COLO829 (cell line): Measurements from ENCODE around the gene ANKRD16.
A peak's percentile ranks its signal among the peaks of the same experiment; 100 is the strongest.
"Not testable (repeated sequence)": the region's sequence is repeated elsewhere in the genome, so short reads cannot be mapped to it uniquely, and the experiment has no call there.

Source experiments
- DNase-seq: peaks from one replicate; pipeline ENCODE4 v3.0.0; 2012; ENCODE audit warnings: low spot score

ANKRD16 gene

DNA sequence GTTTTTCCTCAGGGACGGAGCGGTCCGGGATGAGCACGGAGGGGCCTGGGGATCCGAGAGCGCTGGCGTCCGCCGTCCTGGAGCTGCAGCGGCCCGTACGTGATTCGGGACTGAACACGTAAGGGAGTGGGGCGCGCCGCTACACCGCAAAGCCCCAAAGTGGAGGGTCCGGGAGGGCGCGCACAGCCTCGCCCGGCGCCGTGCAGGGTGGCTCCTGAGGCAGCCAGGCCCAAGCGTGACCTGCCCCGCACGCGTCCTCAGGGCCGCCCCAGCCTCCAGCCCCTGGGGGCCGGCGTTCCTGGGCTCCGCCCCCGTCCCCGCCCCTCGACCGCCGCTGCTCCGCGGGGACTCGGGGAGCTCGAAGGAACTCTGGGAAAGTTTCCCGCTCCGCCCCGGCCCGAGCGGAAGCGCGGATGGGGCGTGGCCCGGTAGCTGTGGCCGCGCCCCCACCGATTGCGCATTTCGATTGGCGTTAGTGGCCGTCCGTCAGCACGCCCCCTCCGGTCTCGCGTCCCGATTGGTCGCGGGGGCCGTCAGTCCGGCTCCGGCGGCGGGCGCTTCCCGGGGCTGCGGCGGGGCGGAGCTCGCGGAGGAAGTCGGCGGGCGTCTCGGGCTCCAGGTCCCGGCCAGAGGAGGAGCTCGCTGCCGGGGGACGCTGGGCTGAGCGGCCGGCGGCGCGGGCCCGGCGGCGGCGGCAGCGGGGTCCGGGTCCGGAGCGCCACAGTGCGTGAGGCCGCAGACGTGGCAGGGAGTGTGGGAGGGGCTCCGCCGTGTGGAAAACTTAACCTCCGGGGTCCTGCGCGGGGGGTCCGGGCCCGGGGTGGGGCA lies at the start of gene ANKRD16, which contains the start of gene FBH1:
Gene ANKRD16 (minus strand): TSS at position 270 of the 828 bp plus-strand sequence. CDS start 539 bp downstream, outside the sequence.
Gene FBH1 (plus strand): TSS at position 620 of the 828 bp plus-strand sequence. CDS start 103 bp downstream, at position 723.
- DNase-seq: peak; percentile 89

DNA sequence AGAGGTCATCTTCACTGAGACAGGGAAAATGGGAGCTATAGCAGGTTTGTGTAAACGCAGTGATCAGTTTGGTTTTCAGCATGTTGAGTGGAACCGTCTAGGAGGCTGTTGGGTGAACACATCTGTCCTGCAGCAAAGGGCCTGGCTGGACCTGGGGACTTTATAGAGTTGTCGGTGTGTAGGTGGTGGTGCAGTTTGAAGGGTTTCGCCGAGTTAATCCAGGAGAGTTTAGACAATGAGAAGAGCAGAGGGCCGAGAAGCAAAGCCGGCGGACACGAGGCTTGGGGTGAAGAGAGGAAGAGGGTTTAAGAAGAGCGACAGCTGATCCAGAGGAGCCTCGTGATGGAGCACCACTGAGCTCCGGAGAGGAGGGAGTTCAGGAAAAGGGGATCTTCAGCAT lies 48.6 kb upstream of the ANKRD16 start:
- no peak for DNase-seq

DNA sequence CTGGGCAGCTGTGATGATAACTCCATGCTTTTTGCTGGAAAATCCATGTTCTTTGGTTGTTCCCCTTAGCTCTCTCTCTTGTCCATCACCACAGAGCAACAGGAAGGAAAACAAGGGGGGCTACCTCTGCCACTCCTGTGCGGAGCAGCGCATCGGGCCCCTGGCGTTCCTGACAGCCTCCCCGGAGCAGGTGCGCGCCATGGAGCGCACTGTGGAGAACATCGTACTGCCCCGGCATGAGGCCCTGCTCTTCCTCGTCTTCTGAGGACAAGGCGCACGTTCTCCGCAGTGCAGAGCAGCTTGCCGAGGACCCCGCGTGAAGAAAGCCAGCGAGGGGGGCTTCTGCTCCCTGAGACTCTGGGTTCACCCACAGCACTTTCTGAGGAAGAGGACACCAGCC lies 47.3 kb upstream of the ANKRD16 start:
- no peak for DNase-seq

GRCh38 chr10:5935628-5936027 lies 45.9 kb upstream of the ANKRD16 start:
- no peak for DNase-seq

DNA sequence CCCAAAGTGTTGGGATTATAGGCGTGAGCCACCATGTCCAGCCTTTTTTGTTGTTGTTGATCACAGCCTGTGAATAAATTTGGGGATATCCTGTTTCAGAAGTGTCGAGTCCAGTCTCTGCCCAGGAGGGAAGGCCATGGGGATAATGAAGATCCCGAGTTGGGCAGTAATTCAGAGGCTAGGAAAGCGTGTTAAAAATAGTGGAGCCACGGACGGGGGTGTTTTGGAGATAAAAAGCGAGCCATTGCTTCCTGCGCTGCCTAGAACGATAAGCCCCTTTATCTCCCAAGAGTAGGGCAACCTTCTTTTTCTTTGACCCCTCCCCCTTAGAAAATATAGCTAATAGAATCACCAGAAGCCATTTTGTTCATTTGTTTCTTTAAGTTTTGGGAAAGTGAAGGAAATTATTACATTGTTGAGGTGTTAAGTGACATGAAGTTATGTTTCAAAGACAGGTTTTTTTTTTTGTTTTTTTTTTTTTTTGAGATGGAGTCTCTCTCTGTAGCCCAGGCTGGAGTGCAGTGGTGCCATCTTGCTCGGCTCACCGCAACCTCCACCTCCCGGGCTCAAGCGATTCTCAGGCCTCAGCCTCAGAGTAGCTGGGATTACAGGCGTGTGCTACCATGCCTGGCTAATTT lies 44.3 kb upstream of the ANKRD16 start:
- DNase-seq: no peak

GRCh38 chr10:5932345-5932744 lies 42.7 kb upstream of the ANKRD16 start:
- no peak for DNase-seq

DNA sequence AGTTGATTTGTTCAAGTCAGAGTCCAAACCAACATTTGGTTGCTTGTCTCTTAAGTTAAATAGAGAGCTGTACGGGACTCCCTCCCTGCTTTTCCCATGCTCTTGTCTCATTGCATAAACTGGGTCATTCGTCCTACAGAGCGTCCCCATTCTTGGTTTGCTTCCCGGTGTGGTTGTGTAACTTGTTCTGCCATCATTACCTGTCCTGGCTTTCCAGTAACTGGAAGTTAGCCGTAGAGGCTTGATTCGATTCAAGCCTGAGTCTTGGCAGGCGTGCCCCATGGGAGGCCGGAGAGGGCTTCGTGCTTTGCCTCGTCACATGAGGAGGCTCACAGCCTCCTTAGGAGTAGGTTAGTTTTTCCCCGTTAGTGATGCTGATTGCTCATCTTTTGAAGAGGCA lies 40.6 kb upstream of the ANKRD16 start:
- DNase-seq: no peak

DNA sequence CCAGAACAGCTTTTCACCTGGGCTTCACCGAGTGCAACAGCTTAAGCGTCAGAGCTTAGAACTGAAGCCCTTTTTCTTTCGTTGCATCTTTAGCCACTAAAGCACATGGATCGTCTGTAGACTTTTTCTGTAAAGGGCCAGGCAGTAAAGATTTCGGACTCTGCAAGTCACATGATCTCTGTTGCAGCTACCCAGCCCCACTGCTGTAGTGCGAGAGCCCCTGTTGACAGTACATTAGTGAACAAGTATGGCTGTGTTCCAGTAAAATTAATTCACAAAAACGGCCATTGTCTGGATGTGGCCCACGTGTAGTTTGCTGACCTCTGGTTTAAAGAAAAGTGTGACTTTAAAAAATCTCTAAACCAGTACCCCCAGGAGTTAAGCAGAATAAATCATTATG lies 39.7 kb upstream of the ANKRD16 start:
- peak; percentile 31 for DNase-seq

GRCh38 chr10:5927306-5927705 lies 37.6 kb upstream of the ANKRD16 start:
- no peak for DNase-seq

DNA sequence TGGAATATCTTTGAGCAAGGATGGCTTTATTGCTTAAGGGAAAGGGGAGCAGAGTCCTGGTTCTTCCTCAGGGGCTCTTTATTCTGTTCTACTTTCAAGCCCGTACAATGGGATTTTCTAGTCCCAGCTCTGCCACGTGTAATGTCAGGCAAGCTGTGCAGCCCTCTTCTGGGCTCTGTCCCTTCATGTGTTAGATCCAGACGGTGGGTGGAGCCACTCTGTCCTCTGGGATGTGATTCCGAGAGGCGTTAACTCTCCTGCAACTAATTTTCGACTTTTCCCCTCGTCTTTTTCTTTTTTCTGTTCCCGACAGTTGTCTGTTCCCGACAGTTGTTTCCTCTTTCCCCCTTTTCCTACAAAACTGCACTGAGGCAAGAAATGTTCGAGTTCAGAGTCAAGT lies 35.2 kb upstream of the ANKRD16 start:
- DNase-seq: no peak

GRCh38 chr10:5921746-5922145 lies 32.1 kb upstream of the ANKRD16 start:
- DNase-seq: no peak

GRCh38 chr10:5919568-5919967 lies 29.9 kb upstream of the ANKRD16 start:
- DNase-seq: no peak

DNA sequence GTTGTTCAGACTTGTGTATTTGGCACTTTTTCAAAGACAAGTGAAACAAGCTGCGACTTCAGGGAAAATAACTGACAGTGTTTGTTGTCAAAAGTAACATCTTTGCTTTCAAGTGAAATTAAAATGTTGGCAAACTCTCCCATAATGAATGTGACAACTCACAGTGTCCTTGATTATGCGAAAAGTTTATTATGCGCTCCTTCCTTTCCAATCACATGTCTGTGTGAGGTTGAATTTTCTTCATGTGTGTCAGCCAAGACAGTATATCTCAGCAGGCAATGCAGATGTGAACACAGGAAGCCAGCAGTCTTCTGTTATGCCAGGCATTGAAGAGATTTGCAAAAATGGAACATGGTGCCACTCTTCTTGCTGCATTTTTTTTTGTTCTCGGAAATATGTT lies 29.1 kb upstream of the ANKRD16 start:
- DNase-seq: no peak

- no peak for DNase-seq
Observed at GRCh38 chr10:5917305-5917704, 27.6 kb upstream of the ANKRD16 start.

DNA sequence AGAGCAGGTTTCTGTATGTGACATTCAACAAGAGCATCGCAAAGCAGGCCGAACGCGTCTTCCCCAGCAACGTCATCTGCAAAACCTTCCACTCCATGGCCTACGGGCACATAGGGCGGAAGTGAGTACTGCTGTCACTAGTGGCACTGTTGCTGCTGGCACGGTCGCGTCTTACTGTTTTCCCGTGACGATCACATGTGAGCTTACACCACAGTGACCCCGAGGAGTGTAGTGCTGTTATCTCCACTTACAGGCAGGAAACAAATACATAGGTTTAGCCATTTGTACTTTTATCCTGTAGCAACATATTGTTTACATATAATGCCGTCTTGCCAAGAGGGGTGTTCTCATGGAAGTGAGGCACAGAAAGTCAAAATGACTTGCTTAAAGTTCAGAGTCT lies 25.8 kb upstream of the ANKRD16 start:
- no peak for DNase-seq

DNA sequence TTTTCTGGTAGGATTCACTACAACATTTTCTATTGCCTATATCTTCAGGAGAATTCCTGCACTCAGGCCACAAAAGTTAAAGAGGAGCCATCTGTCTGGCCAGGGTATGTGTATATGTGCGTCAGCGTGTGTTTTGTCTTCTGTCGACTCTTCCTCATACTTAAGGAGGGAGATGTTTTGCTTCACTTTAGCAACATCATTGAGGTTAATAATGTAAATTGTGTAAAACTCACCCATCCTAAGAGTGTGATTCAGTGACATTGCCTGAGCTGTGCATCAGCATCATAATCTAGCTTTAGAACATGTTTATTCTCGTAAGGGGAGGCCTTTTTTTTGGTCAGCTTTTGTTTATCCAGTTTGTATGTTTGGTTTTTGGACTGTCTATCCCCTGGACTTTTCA lies 24.0 kb upstream of the ANKRD16 start:
- DNase-seq: no peak

GRCh38 chr10:5911670-5912069 lies 22.0 kb upstream of the ANKRD16 start:
- DNase-seq: no peak

GRCh38 chr10:5910323-5911100 lies 20.8 kb upstream of the ANKRD16 start:
- DNase-seq: no peak

GRCh38 chr10:5908676-5909075 lies 19.0 kb upstream of the ANKRD16 start:
- not testable (repeated sequence) for DNase-seq

- no peak for DNase-seq
Observed at GRCh38 chr10:5906651-5907050, 17.0 kb upstream of the ANKRD16 start.

GRCh38 chr10:5905854-5906507 lies 16.3 kb upstream of the ANKRD16 start:
- DNase-seq: no peak

DNA sequence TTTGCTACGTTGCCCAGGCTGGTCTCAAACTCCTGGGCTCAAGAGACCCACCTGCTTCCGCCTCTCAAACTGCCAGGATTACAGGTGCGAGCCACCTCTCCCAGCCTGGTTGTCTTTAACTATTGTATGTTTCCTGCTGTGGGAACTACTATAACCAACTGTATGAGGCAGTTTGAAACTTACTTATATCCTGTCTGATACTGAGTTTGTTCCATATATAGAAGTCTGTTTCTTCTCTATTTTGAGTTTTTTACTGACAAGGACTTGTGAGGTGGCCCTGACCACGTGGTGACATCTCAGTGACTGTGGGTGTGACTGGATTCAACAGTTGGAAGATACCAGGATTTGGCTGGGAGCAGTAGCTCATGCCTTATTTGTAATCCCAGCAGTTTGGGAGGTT lies 14.5 kb upstream of the ANKRD16 start:
- DNase-seq: no peak
